HG03175 (cell line): Measurements from ENCODE around the gene CLDN14.
A peak's percentile ranks its signal among the peaks of the same experiment; 100 is the strongest.

Experiments
- ATAC-seq: cut with Tn5 transposase; IDR thresholded peaks from one replicate; pipeline ENCODE4 v1.9.1; 2021; ENCODE audit warnings: mild to moderate bottlenecking, moderate library complexity; ENCODE audit not compliant: unreplicated experiment

The CLDN14 gene

GRCh38 chr21:36473203-36473602 lies 6.7 kb downstream of the CLDN14 start:
- no peak for ATAC-seq

DNA sequence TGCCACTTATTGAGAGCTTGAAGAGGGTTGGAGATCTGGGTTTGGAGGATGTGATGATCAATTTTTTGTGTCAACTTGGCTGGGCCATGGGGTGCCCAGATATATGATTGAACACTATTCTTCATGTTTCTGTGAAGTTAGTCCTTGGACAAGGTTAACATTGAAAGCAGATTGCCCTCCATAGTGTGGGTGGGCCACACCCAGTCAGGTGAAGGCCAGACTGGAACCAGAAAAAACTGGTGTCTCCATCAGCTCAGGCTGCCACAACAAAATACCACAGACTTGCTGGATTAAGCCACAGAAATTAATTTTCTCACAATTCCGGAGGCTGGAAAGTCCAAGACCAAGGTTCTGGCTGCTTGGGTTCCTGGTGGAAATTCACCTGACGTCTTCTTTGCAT lies 7.5 kb downstream of the CLDN14 start:
- no peak for ATAC-seq

GRCh38 chr21:36471254-36471723 lies 8.6 kb downstream of the CLDN14 start:
- peak; percentile 49 for ATAC-seq

GRCh38 chr21:36470294-36470693 lies 9.6 kb downstream of the CLDN14 start:
- no peak for ATAC-seq

DNA sequence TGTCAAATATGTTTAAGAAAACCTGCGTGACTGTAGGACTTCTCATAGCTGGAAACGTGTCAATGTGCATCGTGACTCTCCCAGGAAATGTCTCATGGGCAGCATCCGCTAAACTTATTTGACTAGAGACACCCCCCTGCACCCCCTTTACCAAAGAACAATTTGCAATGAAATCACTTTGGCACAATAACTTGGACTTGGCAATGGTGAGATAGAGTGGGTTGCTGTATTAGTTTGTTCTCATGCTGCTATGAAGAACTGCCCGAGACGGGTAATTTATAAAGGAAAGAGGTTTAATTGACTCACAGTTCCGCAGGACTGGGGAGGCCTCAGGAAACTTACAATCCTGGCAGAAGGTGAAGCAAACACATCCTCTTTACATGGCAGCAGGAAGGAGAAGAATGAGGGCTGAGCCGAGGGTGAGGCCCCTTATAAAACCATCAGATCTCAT lies 13.8 kb downstream of the CLDN14 start:
- no peak for ATAC-seq

- no peak for ATAC-seq
Observed at GRCh38 chr21:36465478-36465877, 14.4 kb downstream of the CLDN14 start.

- ATAC-seq, result no peak
Observed at GRCh38 chr21:36464590-36464989, 15.3 kb downstream of the CLDN14 start.

GRCh38 chr21:36463991-36464390 lies 15.9 kb downstream of the CLDN14 start:
- ATAC-seq, result no peak

- no peak for ATAC-seq
Observed at GRCh38 chr21:36463204-36463603, 16.7 kb downstream of the CLDN14 start.

GRCh38 chr21:36461918-36462486 lies 17.9 kb downstream of the CLDN14 start:
- ATAC-seq, result no peak

DNA sequence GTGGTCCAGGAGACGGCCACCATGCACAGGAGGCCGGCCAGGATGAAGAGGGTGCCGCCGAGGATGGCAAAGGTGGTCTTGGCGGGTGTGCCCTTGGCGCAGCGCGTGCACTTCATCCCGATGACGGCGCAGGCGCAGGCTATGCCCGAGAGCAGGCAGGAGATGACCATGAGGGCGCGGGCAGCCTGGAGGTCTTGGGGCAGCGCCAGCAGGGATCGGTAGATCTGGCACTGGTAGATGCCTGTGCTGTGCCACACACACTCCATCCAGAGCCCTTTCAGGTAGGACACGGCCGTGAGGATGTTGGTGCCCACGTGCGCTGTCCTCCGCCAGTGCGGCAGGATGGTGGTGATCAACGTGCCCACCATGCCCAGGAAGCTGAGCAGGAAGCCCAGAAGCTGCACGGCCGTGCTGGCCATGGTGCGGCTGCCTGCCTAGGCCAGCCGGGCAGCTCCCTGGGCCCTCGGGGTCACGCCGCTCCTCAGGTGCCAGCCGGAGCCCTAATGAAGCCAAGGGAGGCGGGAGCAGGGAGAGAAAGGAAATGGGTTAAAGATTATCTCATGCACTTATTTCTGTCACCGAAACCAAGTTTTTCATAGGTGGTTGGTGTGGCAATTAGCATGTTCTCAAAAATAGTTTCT lies 18.5 kb downstream of the CLDN14 start:
- no peak for ATAC-seq

DNA sequence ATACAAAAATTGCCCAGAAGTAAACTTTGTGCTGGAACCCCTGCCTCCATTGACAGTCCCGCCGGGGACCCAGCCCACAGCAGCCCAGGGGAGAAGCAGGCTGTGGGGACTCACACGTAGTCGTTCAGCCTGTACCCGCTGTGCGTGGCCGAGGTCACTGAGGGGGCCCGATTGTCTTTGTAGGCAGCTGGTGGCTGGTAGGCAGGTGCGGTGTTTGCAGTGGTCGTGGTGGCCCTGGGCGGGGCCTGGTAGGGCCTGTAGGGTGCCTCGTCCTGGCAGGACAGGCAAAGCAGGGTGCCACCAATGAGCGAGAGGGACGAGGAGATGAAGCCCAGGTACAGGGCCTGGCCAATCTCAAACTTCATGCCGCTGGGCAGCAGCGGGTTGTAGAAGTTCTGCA lies 19.1 kb downstream of the CLDN14 start:
- no peak for ATAC-seq

GRCh38 chr21:36459098-36459497 lies 20.8 kb downstream of the CLDN14 start:
- ATAC-seq, result no peak

- no peak for ATAC-seq
Observed at GRCh38 chr21:36456729-36457414, 23.1 kb downstream of the CLDN14 start.

- no peak for ATAC-seq
Observed at GRCh38 chr21:36454706-36455105, 25.2 kb downstream of the CLDN14 start.

DNA sequence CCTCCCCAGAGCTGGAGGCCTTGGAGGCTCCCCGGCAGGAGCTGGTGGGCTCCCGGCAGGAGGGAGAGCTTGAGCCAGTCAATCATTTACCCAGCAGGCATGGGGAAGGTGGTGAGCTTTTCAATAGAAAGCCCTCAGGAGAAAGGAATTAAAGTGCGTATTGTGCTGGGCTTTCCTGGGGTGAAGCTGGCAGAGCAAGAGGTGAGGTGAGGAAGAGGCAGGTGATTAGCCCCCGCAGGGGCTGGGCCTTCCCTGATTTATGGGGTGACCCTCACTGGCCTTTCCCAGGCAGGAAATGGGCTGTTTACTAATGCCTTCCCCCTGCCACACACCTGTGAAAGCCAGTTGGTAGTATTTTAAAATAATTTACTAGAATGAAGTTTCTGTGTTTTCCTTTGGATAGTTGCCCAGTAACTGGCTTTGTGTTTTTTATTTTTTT lies 25.8 kb downstream of the CLDN14 start:
- no peak for ATAC-seq

GRCh38 chr21:36452281-36452825 lies 27.6 kb downstream of the CLDN14 start:
- no peak for ATAC-seq

DNA sequence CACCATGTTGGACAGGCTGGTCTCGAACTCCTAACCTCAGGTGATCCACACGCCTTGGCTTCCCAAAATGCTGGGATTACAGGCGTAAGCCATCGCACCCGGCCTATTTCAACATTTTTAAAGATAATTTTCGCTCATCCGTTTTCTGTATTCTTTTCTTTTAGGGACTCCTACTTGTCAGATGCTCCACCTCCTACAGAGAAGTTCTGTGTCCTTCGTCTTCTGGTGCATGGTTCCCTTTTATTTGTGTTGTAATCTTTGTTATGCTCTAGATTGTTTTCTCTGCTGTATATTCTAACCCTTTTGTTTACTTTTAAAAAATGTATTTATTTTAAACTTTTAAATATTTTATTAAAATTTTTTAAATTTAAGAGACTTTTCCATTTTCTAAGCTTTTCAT lies 28.4 kb downstream of the CLDN14 start:
- no peak for ATAC-seq

DNA sequence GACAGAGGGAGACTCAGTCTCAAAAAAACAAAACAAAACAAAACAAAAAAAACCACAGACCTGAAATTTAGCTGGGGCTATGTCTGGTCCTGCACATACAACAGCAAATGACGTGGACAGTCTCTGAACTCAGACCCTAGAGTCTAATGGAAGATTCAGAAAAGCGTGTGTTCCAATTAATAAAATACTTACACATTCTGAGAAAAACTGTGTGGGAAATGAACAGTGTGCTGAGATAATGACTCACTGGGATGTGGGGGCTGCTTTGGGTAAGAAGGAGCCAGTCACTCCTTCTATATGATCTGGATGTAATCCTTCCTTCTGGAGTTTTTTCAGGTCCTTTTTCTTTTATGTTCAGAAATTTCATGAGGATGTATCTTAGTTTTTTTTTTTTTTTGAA lies 29.4 kb downstream of the CLDN14 start:
- no peak for ATAC-seq

- no peak for ATAC-seq
Observed at GRCh38 chr21:36446301-36446700, 33.6 kb downstream of the CLDN14 start.

DNA sequence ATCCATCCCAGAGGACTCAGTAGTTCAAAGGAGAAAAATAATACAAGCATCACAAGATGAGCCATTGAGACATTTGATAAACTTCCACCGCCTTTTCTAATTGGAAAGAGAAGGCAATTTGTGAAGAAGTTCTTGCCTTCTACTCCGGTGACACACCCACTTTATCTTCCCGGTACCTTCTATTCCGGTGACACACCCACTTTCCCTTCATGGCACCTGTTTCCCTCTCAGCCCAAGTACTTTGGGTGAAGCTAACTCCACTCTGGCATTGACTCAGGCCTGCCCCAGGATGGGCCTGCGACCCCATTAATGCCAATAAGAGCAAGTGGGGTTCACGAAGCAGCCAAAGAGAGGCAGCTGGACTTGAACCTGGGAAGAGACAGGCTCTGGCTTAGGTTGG lies 38.2 kb downstream of the CLDN14 start:
- ATAC-seq, result no peak

DNA sequence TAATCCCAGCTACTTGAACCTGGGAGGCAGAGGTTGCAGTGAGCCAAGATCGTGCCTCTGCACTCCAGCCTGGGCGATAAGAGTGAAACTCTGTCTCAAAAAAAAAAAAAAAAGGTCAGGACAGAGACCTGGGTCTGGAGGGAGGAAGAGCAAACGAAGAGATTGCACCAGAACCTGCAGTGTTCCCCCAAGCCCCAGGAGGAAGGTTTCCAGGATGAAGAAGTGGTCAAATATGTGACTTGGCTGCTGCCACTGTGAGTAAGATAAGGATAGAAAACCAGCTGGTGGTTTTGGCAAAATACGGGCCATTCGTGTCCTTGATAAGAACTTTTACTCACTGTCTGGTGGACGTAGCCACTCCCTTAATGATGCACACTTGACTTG lies 42.2 kb downstream of the CLDN14 start:
- ATAC-seq, result no peak
